ENCODE measurements around the gene SUCO.
"Not testable (repeated sequence)": the region's sequence is repeated elsewhere in the genome, so short reads cannot be mapped to it uniquely, and the experiment has no call there.

Gene SUCO

DNA sequence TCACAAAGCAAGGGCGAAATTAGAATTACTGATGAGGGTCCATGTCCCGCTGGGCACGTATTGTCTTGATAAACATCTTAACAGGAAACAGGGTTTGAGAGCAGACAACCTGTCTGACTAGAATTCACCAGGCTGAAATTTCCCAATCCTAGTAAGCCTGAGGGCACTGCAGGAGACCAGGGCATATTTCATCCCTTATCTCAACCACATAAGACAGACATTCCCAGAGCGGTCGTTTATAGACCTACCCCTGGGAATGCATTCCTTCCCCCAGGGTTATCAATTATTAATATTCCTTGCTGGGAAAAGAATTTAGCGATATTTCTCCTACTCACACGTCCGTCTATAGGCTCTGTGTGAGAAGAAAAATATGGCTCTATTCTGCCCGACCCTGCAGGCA, 87.7 kb downstream of the SUCO start:
- H2BK12ac ChIP-seq (ENCODE audit: low read length); H3K27ac ChIP-seq (replicated peaks; ENCODE audit: low read length); H3K4me1 ChIP-seq (ENCODE audit: control insufficient read depth in 2 of 2, insufficient read depth in 1 of 2, low read depth in 1 of 2, low read length in 2 of 2); H4K91ac ChIP-seq (ENCODE audit: low read depth, low read length, poor library complexity); H3K27me3 ChIP-seq (ENCODE audit: control insufficient read depth in 3 of 3, insufficient read depth in 3 of 3, low read depth in 1 of 3, low read length in 3 of 3); H2BK15ac ChIP-seq (ENCODE audit: low read length); H3K4me3 ChIP-seq (ENCODE audit: low read length in 2 of 2); H3K79me1 ChIP-seq (ENCODE audit: low read depth, low read length); H3K14ac ChIP-seq (ENCODE audit: low read length); H3K18ac ChIP-seq (ENCODE audit: low read length); H3K4ac ChIP-seq (ENCODE audit: low read length); H2AFZ ChIP-seq (ENCODE audit: low read length); H4K8ac ChIP-seq (ENCODE audit: low read depth, low read length); H3K23ac ChIP-seq (ENCODE audit: low read depth, low read length, poor library complexity); H3K36me3 ChIP-seq (replicated peaks in 1 of 2; ENCODE audit: control insufficient read depth in 2 of 2, insufficient read depth in 2 of 2, low read length in 2 of 2); H2AK5ac ChIP-seq (ENCODE audit: low read depth, low read length); H2BK120ac ChIP-seq (ENCODE audit: low read depth, low read length); H3K4me2 ChIP-seq (ENCODE audit: insufficient read depth, low read length, poor library complexity, severe bottlenecking); H3K9ac ChIP-seq (ENCODE audit: low read depth, low read length, poor library complexity); H2BK5ac ChIP-seq (ENCODE audit: low read length); H3K9me3 ChIP-seq (replicated peaks in 1 of 2; ENCODE audit: control insufficient read depth in 2 of 2, insufficient read depth in 1 of 2, low read depth in 1 of 2, low read length in 2 of 2); DNase-seq (ENCODE audit: low spot score): not testable (repeated sequence)
- WGBS, 2 donors (ENCODE audit: extremely low coverage in 2 of 2, insufficient read length in 2 of 2, insufficient replicate concordance in 1 of 2): no CpG with 5 or more reads among the region's 9 CpGs

GRCh38 chr1:172622541-172622940, 89.6 kb downstream of the SUCO start:
- Histone ChIP-seq H2BK5ac (ENCODE audit: low read length) (no peak overlapping the region), H3K4me1 (ENCODE audit: control insufficient read depth in 2 of 2, insufficient read depth in 1 of 2, low read depth in 1 of 2, low read length in 2 of 2) (no peaks in the 10 kb centered on the region), H3K23ac (ENCODE audit: low read depth, low read length, poor library complexity) (no peak overlapping the region), H4K91ac (ENCODE audit: low read depth, low read length, poor library complexity) (no peak overlapping the region), H3K4me2 (ENCODE audit: insufficient read depth, low read length, poor library complexity, severe bottlenecking) (no peak overlapping the region), H3K36me3 (replicated peaks in 1 of 2; ENCODE audit: control insufficient read depth in 2 of 2, insufficient read depth in 2 of 2, low read length in 2 of 2) (no peaks in the 10 kb centered on the region), H3K18ac (ENCODE audit: low read length) (no peak overlapping the region), H3K27me3 (ENCODE audit: control insufficient read depth in 3 of 3, insufficient read depth in 3 of 3, low read depth in 1 of 3, low read length in 3 of 3) (no peaks in the 10 kb centered on the region), H3K4me3 (ENCODE audit: low read length in 2 of 2) (no peak overlapping the region), H3K9ac (ENCODE audit: low read depth, low read length, poor library complexity) (no peak overlapping the region), H2BK120ac (ENCODE audit: low read depth, low read length) (no peak overlapping the region), H2BK15ac (ENCODE audit: low read length) (no peak overlapping the region), H4K8ac (ENCODE audit: low read depth, low read length) (no peak overlapping the region), H2AFZ (ENCODE audit: low read length) (no peak overlapping the region), H3K4ac (ENCODE audit: low read length) (no peak overlapping the region), H3K79me1 (ENCODE audit: low read depth, low read length) (no peaks in the 10 kb centered on the region), H3K14ac (ENCODE audit: low read length) (no peak overlapping the region), H2AK5ac (ENCODE audit: low read depth, low read length) (no peak overlapping the region), H3K27ac (replicated peaks; ENCODE audit: low read length) (no peak overlapping the region), H3K9me3 (replicated peaks in 1 of 2; ENCODE audit: control insufficient read depth in 2 of 2, insufficient read depth in 1 of 2, low read depth in 1 of 2, low read length in 2 of 2) (peaks cover 2 to 7% of the 10 kb centered on the region in 2 donors), H2BK12ac (ENCODE audit: low read length) (no peak overlapping the region)
- WGBS, 2 donors (ENCODE audit: extremely low coverage in 2 of 2, insufficient read length in 2 of 2, insufficient replicate concordance in 1 of 2): no CpG with 5 or more reads among the region's 3 CpGs
- no peak for DNase-seq (ENCODE audit: low spot score)

DNA sequence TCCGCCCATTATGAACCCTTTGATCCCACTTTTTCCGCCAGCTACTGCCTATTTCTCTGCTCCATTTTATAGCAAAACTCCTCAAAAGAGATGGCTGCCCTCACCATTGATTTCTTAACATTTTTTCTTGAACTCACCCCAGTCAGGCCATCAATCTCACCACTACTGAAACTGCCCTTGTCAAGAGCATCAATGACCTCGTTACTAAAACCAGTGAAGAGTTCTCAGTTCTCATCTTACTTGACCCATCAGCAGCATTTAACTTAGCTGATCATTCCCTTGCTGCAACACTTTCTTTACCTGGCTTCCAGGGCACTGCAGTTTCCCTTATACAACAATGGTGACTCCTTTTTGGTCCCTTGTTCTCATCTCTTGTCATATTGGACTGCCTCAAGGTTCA, 90.8 kb downstream of the SUCO start:
- no CpG with 5 or more reads among the region's 3 CpGs for WGBS, 2 donors (ENCODE audit: extremely low coverage in 2 of 2, insufficient read length in 2 of 2, insufficient replicate concordance in 1 of 2)
- no peak overlapping the region for H2BK15ac ChIP-seq (ENCODE audit: low read length)
- no peaks in the 10 kb centered on the region for H3K79me1 ChIP-seq (ENCODE audit: low read depth, low read length)
- no peak overlapping the region for H3K9ac ChIP-seq (ENCODE audit: low read depth, low read length, poor library complexity)
- DNase-seq (ENCODE audit: low spot score): no peak
- H3K4me3 ChIP-seq (ENCODE audit: low read length in 2 of 2): no peak overlapping the region
- no peak overlapping the region for H3K4ac ChIP-seq (ENCODE audit: low read length)
- H3K14ac ChIP-seq (ENCODE audit: low read length): no peak overlapping the region
- no peak overlapping the region for H2BK120ac ChIP-seq (ENCODE audit: low read depth, low read length)
- H3K23ac ChIP-seq (ENCODE audit: low read depth, low read length, poor library complexity): no peak overlapping the region
- no peak overlapping the region for H4K8ac ChIP-seq (ENCODE audit: low read depth, low read length)
- H3K18ac ChIP-seq (ENCODE audit: low read length): no peak overlapping the region
- H2BK12ac ChIP-seq (ENCODE audit: low read length): no peak overlapping the region
- H3K36me3 ChIP-seq (replicated peaks in 1 of 2; ENCODE audit: control insufficient read depth in 2 of 2, insufficient read depth in 2 of 2, low read length in 2 of 2): no peaks in the 10 kb centered on the region
- no peak overlapping the region for H3K27ac ChIP-seq (replicated peaks; ENCODE audit: low read length)
- no peak overlapping the region for H2BK5ac ChIP-seq (ENCODE audit: low read length)
- H3K4me2 ChIP-seq (ENCODE audit: insufficient read depth, low read length, poor library complexity, severe bottlenecking): no peak overlapping the region
- H2AK5ac ChIP-seq (ENCODE audit: low read depth, low read length): no peak overlapping the region
- H3K4me1 ChIP-seq (ENCODE audit: control insufficient read depth in 2 of 2, insufficient read depth in 1 of 2, low read depth in 1 of 2, low read length in 2 of 2): no peaks in the 10 kb centered on the region
- no peak overlapping the region for H2AFZ ChIP-seq (ENCODE audit: low read length)
- peaks cover 2 to 7% of the 10 kb centered on the region in 2 donors for H3K9me3 ChIP-seq (replicated peaks in 1 of 2; ENCODE audit: control insufficient read depth in 2 of 2, insufficient read depth in 1 of 2, low read depth in 1 of 2, low read length in 2 of 2)
- no peak overlapping the region for H4K91ac ChIP-seq (ENCODE audit: low read depth, low read length, poor library complexity)
- no peaks in the 10 kb centered on the region for H3K27me3 ChIP-seq (ENCODE audit: control insufficient read depth in 3 of 3, insufficient read depth in 3 of 3, low read depth in 1 of 3, low read length in 3 of 3)

- Histone ChIP-seq H2BK15ac (ENCODE audit: low read length) (no peak overlapping the region), H3K4me2 (ENCODE audit: insufficient read depth, low read length, poor library complexity, severe bottlenecking) (no peak overlapping the region), H3K4me1 (ENCODE audit: control insufficient read depth in 2 of 2, insufficient read depth in 1 of 2, low read depth in 1 of 2, low read length in 2 of 2) (no peaks in the 10 kb centered on the region), H3K27me3 (ENCODE audit: control insufficient read depth in 3 of 3, insufficient read depth in 3 of 3, low read depth in 1 of 3, low read length in 3 of 3) (no peaks in the 10 kb centered on the region), H2BK120ac (ENCODE audit: low read depth, low read length) (no peak overlapping the region), H4K8ac (ENCODE audit: low read depth, low read length) (no peak overlapping the region), H3K27ac (replicated peaks; ENCODE audit: low read length) (no peak overlapping the region), H3K4me3 (ENCODE audit: low read length in 2 of 2) (no peak overlapping the region), H2BK12ac (ENCODE audit: low read length) (no peak overlapping the region), H3K14ac (ENCODE audit: low read length) (no peak overlapping the region), H2AFZ (ENCODE audit: low read length) (no peak overlapping the region), H2BK5ac (ENCODE audit: low read length) (no peak overlapping the region), H3K9me3 (replicated peaks in 1 of 2; ENCODE audit: control insufficient read depth in 2 of 2, insufficient read depth in 1 of 2, low read depth in 1 of 2, low read length in 2 of 2) (peaks cover 0 to 2% of the 10 kb centered on the region in 2 donors), H3K36me3 (replicated peaks in 1 of 2; ENCODE audit: control insufficient read depth in 2 of 2, insufficient read depth in 2 of 2, low read length in 2 of 2) (no peaks in the 10 kb centered on the region), H4K91ac (ENCODE audit: low read depth, low read length, poor library complexity) (no peak overlapping the region), H3K4ac (ENCODE audit: low read length) (no peak overlapping the region), H3K23ac (ENCODE audit: low read depth, low read length, poor library complexity) (no peak overlapping the region), H3K9ac (ENCODE audit: low read depth, low read length, poor library complexity) (no peak overlapping the region), H3K18ac (ENCODE audit: low read length) (no peak overlapping the region), H3K79me1 (ENCODE audit: low read depth, low read length) (no peaks in the 10 kb centered on the region), H2AK5ac (ENCODE audit: low read depth, low read length) (no peak overlapping the region)
- no CpG with 5 or more reads among the region's 3 CpGs for WGBS, 2 donors (ENCODE audit: extremely low coverage in 2 of 2, insufficient read length in 2 of 2, insufficient replicate concordance in 1 of 2)
- DNase-seq (ENCODE audit: low spot score): no peak
Measured at GRCh38 chr1:172626845-172627244, 93.9 kb downstream of the SUCO start.

Data from neuronal stem cell (in vitro differentiated cells).